ENCODE measurements around the gene SYK. TPM values are rescaled to one million over a fixed set of nuclear protein-coding genes. Genes with fewer than 3 reads are reported as not detected.

SYK gene
- total RNA-seq, 6 experiments from 2014 or later: 3.0 to 10.9 (median 3.7) TPM

DNA sequence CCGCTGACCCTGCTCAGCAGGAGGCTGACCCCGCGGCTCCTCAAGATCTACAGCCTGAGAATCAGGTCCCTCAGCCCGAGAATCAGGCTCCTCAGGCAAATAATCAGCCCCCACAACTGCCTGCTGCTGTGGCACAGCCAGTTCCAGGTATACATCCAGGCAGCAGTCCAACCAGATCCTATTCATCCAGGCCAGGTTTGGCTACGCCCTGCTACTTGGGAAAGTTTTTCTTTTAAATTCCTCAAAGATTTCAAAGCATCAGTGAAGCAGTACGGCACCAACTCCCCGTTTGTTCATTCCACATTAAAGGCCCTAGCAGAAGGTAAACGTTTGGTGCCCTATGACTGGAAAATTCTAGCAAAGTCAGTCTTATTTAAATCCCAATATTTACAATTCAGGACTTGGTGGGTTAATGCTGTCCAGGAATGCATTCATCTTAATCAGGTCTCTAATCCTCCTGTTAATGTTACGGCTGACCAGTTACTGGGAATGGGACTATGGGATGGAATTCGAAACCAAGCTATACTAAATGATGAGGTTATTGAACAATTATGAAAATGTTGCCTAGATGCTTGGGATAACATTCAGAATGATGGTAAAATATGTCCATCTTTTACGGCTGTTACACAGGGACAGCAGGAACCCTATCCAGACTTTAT, 102.3 kb downstream of the SYK start:
- Histone ChIP-seq H3K27ac (no peak overlapping the region), H3K36me3 (no peaks in the 10 kb centered on the region), H3K4me1 (no peaks in the 10 kb centered on the region), H3K9me3 (no peaks in the 10 kb centered on the region), H3K27me3 (no peaks in the 10 kb centered on the region), H3K4me3 (no peak overlapping the region)
- WGBS (ENCODE audit: insufficient coverage, low coverage, low lambda C conversion rate, missing lambda C conversion rate): 70% methylated on average over 11 of the region's 11 CpGs
- DNase-seq (no peak), ATAC-seq (no peak)
- intact Hi-C loops (cut with DNase I): no loop called here
- TF ChIP-seq POLR2A (IDR thresholded peaks at IDR 0.05): no peak
- no peak for TF ChIP-seq CTCF (IDR thresholded peaks at IDR 0.05)

- no peak for DNase-seq
- Histone ChIP-seq H3K9me3 (no peaks in the 10 kb centered on the region), H3K4me3 (no peak overlapping the region), H3K36me3 (no peaks in the 10 kb centered on the region), H3K4me1 (no peaks in the 10 kb centered on the region), H3K27ac (no peak overlapping the region), H3K27me3 (no peaks in the 10 kb centered on the region)
- WGBS (ENCODE audit: insufficient coverage, low coverage, low lambda C conversion rate, missing lambda C conversion rate): 33% methylated on average over 2 of the region's 12 CpGs
- intact Hi-C loops (cut with DNase I): no loop called here
- TF ChIP-seq POLR2A (IDR thresholded peaks at IDR 0.05) (no peak), CTCF (IDR thresholded peaks at IDR 0.05) (no peak)
- ATAC-seq: no peak
These were observed 103.3 kb downstream of the SYK start for GRCh38 chr9:90904706-90905478.

- no peak overlapping the region for H3K4me3 ChIP-seq
- WGBS (ENCODE audit: insufficient coverage, low coverage, low lambda C conversion rate, missing lambda C conversion rate): 89% methylated on average over 3 of the region's 3 CpGs
- intact Hi-C loops (cut with DNase I): no loop called here
- ATAC-seq (no peak), DNase-seq (no peak)
- H3K36me3 ChIP-seq: no peaks in the 10 kb centered on the region
- no peak overlapping the region for H3K27ac ChIP-seq
- no peaks in the 10 kb centered on the region for H3K4me1 ChIP-seq
- H3K9me3 ChIP-seq: no peaks in the 10 kb centered on the region
- TF ChIP-seq CTCF (IDR thresholded peaks at IDR 0.05) (no peak), POLR2A (IDR thresholded peaks at IDR 0.05) (no peak)
- H3K27me3 ChIP-seq: no peaks in the 10 kb centered on the region
These were observed 104.2 kb downstream of the SYK start for GRCh38 chr9:90905822-90906221.

DNA sequence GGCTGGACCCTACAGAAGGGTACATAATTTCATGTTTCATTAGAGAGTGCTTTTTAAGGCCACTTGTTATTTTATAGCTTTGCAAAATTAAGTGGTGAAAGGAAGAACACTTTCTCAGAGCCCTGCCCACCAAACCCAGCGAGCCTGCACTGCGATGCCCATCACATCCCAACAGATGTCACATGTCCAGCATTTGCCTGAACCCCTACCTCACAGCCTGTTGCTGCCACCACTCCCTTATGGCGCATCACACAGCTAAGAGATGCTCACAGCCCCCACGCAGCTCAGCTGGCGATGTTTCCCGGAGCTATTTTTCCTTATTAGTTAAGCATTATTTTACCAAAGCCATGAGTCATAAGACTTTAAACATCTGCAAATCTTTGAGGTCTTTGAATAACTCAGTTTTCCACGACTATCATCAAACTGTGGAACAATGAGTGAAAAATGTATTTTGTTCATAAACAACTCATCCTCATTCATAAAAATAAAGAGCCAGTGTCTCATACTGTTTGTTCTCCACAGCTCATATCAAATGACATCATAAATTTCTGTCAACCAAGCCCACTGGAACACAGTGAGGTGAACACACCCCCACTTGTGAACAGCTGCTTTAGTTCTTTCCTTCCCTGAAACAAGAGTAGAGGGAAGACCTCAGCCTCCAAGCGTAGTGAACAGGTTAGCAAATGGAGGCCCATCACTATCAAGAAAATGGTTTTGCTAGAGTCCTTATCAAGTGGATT, 104.9 kb downstream of the SYK start:
- H3K36me3 ChIP-seq: no peaks in the 10 kb centered on the region
- WGBS (ENCODE audit: insufficient coverage, low coverage, low lambda C conversion rate, missing lambda C conversion rate): 79% methylated on average over 8 of the region's 8 CpGs
- no peak for TF ChIP-seq POLR2A (IDR thresholded peaks at IDR 0.05)
- no peak for TF ChIP-seq CTCF (IDR thresholded peaks at IDR 0.05)
- DNase-seq: no peak
- no peak overlapping the region for H3K27ac ChIP-seq
- no peaks in the 10 kb centered on the region for H3K9me3 ChIP-seq
- no peaks in the 10 kb centered on the region for H3K4me1 ChIP-seq
- intact Hi-C loops (cut with DNase I): no loop called here
- no peaks in the 10 kb centered on the region for H3K27me3 ChIP-seq
- no peak overlapping the region for H3K4me3 ChIP-seq
- no peak for ATAC-seq
